ENCODE data around the gene GUCA2A. TPM values are rescaled to one million over a fixed set of nuclear protein-coding genes. Genes with fewer than 3 reads are reported as not detected.

GUCA2A gene
- polyA plus RNA-seq, 3 donors: not detected

GRCh38 chr1:42177541-42177981 lies 13.0 kb upstream of the GUCA2A start:
- no peak for DNase-seq (ENCODE audit: low read depth in 3 of 3, low spot score in 2 of 3)

GRCh38 chr1:42176902-42177519 lies 12.5 kb upstream of the GUCA2A start:
- no peak for DNase-seq (ENCODE audit: low read depth in 3 of 3, low spot score in 2 of 3)

DNA sequence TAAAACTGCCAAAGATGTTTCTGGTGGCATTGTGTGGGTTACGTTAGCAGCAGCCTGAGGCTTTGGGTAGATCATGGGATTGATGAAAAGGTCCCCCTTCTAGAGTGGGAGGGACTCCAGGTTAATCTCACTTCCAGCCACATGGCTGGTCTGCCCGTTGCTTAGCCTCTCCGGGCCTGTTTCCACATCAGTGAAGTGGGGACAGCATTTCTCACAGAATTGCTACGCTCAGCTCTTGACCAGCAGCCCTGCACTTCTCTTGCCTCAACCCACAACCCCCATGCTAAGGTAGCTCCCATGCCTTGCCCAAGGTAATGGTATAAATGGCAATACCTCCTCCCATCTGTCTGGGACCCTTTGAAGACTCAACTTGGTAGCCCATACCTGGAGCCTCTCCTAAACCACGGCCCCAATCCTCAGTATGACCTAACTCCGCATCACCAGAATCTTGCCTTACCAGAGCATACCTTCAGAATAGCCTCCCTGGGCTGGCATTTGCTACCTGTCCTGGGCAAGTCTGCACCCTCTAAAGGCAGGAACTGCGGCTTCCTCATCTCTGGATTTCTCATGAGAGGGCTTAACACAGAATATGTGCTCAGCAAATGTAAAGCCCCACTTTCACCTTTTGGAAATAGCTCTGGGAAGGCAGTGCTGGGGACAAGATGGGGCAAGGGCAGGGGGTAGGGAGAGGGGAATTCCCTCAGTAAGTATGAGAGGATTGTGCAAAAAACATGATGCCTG lies 10.9 kb upstream of the GUCA2A start:
- no peak for DNase-seq (ENCODE audit: low read depth in 3 of 3, low spot score in 2 of 3)

- DNase-seq (ENCODE audit: low read depth in 3 of 3, low spot score in 2 of 3): no peak
Measured at GRCh38 chr1:42173961-42174735, 9.6 kb upstream of the GUCA2A start.

- DNase-seq (ENCODE audit: low read depth in 3 of 3, low spot score in 2 of 3): no peak
Measured at GRCh38 chr1:42173155-42173933, 8.8 kb upstream of the GUCA2A start.

GRCh38 chr1:42172381-42173133 lies 8.0 kb upstream of the GUCA2A start:
- no peak for DNase-seq (ENCODE audit: low read depth in 3 of 3, low spot score in 2 of 3)

DNA sequence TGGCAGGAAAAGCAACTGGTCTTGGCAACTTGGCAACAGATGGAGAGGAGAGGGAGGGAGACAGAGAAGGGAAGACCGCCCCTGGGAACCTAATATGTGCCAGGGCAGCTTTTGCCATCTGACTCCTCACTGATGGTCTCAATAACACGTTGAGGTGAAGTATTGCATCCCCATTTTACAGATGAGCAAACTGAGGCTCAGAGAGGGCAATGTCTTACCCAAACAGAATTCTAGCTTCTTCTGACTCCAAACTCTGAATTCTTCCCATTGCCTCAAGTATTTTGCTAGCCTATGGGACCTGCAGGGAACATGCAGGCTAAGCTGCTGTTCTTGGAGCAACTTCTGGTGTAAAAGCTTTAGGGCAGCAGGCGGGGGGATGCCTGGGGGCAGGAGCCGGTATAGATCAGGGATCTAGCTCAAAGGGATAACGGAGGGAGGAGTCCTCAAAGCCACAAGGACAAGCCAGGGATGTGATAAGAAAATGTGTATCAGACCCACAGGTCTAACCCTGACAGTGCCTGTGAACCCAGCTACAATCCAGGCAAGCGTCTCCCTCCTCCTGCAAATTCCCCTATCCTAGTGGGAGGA lies 7.2 kb upstream of the GUCA2A start:
- no peak for DNase-seq (ENCODE audit: low read depth in 3 of 3, low spot score in 2 of 3)

DNA sequence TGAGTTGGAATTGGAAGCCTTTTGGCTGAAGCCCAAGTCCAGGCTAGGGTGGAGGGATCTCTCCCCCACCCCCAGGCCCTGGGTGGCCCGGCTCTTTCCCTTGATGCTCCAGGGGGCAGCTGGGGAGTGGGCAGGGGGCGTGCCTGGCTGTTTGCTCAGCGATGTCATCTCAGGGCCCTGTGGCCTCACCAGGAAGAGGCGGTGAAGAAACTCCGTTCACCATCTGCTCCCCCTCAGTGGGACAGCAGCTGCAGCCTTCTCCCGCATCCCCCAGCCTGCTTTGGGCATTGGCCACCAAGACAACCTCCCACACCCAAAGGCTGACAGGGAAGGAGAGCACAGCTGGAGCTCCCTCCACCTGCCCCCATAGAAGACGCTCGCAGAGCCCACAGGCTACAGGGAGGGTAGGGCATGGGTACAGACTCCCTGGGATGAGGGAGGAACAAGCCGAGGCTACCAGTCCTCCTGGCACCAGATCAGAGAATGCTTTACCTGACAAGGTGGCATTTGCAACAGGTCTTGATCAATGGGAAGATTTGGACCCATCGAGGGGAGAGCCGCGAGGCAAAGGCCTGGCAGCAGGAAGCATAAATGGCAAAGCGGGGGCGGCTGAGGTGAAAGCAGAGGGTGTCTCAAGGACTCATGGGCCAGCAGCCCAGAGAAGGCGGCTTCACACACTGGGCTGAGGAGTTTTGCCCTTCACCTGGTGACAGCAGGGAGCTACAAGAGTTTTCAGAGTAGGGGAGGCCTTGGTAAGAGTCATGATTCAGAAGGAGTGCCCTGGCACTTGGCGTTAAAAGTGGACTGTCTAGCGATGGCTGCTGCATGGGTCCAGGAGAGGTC lies 6.5 kb upstream of the GUCA2A start:
- DNase-seq (ENCODE audit: low read depth in 3 of 3, low spot score in 2 of 3): no peak

DNA sequence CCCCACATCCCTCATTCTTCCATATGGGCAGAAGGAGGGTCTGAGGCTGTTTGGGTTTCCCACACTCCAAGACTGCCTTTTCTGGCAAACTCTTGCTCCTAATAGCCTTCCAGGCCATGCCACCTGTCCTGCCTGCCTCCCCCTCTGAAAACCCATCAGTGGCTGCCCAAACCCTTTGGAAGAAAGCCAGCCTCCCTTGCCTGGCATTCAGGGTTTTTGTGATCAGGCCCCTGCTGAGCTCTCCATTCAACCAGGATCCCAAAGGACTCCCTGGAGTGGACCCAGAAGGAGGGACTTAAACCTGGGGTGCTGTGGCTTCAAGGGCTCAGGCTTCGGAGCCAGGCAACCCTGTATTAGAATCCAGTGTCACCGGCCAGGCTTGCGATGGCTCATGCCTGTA lies 4.2 kb upstream of the GUCA2A start:
- no peak for DNase-seq (ENCODE audit: low read depth in 3 of 3, low spot score in 2 of 3)

DNA sequence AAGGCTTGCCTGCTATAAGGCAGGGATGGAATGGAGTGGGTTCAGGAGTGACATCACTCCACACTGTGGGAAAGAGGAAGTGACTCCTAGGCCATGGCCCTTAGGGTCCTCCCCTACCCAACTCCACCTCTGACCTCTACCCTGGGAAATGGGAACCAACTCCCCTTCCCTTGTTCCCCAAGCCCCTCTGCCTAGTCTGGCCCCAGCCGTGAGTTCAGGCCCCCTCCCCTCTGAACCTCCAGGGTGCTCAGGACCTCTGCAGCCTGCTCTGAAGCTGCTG lies 3.8 kb upstream of the GUCA2A start:
- DNase-seq (ENCODE audit: low read depth in 3 of 3, low spot score in 2 of 3): no peak

DNA sequence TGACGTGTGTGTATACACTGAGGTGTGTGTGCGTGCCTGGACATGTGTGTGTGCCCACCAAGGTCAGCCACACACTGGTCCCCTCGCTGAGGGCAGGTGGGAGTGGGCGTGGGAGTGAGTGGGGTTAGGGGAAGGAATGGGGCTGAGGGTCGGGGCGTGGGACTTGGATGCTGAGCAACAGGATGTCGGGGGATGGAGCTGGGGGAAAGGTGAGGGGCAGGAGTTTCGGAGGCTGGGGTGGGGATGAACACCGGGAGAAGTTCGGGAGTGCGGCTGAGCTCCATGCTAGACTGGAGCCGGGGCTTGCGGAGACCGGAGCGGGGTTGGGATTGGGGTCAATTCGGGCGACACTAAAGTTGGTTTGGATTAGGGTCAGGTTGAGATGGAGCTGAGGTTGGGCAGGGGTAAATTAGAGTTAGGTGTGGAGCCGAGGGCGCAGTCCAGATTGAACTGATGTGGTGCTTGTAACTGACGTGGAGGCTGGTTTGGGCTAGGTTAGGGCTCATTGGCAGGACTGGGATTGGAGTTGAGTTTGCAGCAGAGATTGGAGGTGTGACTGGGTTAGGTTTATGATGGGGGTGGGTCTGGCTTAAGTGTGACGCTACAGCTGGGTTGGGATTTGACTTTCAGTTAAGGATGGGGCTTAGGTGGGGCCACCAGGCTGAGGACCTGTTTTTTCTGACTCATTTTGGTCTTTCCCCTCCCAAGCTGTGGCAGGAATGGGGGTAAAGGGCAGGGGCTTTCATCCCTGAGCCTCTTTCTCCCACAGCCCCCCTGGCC lies 3.3 kb upstream of the GUCA2A start:
- no peak for DNase-seq (ENCODE audit: low read depth in 3 of 3, low spot score in 2 of 3)

GRCh38 chr1:42165511-42166210 lies 1.1 kb upstream of the GUCA2A start:
- DNase-seq (ENCODE audit: low read depth in 3 of 3, low spot score in 2 of 3): no peak

DNA sequence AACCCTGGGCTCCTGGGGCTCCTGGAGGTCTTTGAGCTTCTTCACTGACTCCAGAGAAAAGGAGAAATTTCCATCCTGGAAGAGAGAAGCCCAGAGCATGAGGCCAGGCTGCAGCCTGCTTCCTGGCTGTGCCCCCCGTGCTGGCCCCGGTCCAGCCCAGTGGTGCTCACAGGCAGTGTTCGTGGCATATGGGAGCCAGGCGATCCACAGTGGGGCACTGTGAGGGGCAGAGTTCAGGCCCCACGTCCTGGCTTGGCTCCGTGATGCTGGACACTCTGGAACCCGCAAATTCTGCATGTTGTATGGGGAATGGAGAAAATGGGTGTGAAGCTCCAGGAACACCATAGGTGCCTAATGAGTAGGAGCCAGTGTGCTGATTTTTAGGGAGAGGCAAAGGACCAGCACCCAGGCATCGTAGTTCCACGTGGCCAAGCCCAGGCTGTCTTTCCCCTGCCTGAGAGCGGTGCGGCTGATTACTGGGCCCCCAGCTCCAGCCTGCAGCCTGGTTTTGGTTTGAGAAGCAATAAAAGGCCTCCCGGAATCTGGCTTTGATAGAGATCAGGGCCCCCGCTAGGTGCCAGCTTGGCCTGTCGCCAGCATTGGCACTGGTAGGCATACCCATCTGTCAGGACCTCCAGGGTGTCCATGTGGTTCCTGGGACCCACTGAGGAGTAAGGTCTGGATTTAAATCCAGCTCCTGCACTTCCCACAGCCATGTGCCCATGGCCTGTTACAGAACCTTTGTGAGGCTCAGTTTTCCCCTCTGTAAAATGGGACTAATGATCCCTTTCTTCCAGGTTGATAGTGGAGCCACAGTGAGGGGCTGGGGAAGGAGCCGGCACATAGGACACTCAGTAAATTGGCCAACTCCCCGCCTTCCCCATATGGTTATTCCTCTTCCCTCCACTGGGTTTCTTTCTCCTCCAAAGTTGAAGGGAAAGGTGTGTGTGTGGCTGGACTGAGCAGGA lies 725 bp downstream of the GUCA2A start:
- DNase-seq (ENCODE audit: low read depth in 3 of 3, low spot score in 2 of 3): no peak

DNA sequence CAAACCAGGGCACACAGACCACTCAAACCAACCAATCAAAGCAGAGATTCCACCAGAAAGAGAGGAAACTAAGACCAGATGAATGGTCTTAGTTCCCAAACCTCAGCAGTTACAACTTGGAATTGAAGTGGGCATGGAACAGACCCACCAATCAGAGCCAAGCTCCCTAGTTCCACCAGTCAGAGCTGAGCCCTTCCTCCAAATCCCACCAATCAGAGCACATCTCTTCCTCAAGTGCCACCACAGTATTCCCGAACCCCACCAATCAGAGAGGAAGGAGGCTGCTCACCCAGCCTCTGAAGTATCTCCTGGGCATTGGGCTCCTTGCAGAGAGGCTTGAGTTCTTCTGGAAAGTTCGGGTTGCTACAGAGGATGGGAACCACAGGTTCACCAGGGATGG lies 1.4 kb downstream of the GUCA2A start:
- DNase-seq (ENCODE audit: low read depth in 3 of 3, low spot score in 2 of 3): no peak

- DNase-seq (ENCODE audit: low read depth in 3 of 3, low spot score in 2 of 3): no peak
Measured at GRCh38 chr1:42162181-42162580, 2.4 kb downstream of the GUCA2A start.

- no peak for DNase-seq (ENCODE audit: low read depth in 3 of 3, low spot score in 2 of 3)
Measured at GRCh38 chr1:42158189-42158588, 6.4 kb downstream of the GUCA2A start.

- DNase-seq (ENCODE audit: low read depth in 3 of 3, low spot score in 2 of 3): no peak
Measured at GRCh38 chr1:42157667-42158066, 6.9 kb downstream of the GUCA2A start.
